Prostate gland (tissue), 2 donors: Measurements from ENCODE around the gene CCSER1. TPM values are rescaled to one million over a fixed set of nuclear protein-coding genes. Genes with fewer than 3 reads are reported as not detected.
"Not testable (repeated sequence)": the region's sequence is repeated elsewhere in the genome, so short reads cannot be mapped to it uniquely, and the experiment has no call there.

ENCODE experiments used
- DNase-seq: peaks from one replicate; pipeline ENCODE4 v3.0.0-alpha.2; 2019; ENCODE audit warnings: low spot score
- H3K27ac ChIP-seq, 2 donors: fragments of 200-600 bp; sonication (generic); 2 replicates each; pipeline ENCODE4 v1.5.1; 2017 to 2019
- H3K27me3 ChIP-seq: fragments of 200-600 bp; sonication (generic); replicated peaks from 2 replicates; pipeline ENCODE4 v1.5.1; 2019; ENCODE audit not compliant: insufficient read depth
- H3K36me3 ChIP-seq, 2 donors: fragments of 200-600 bp; sonication (generic); 1 replicate in 1 of 2; 2 replicates in 1 of 2; pipeline versions ENCODE4 v1.5.1 to v1.8.1; 2017 to 2019
- H3K4me1 ChIP-seq: fragments of 200-600 bp; sonication (generic); replicated peaks from 2 replicates; pipeline ENCODE4 v1.5.1; 2019
- H3K4me3 ChIP-seq, 2 donors: fragments of 200-600 bp; sonication (generic); 2 replicates each; pipeline ENCODE4 v1.5.1; 2017 to 2019
- H3K9me3 ChIP-seq: fragments of 200-600 bp; sonication (generic); 2 replicates; pipeline ENCODE4 v1.5.1; 2017
- POLR2A ChIP-seq: fragments of 450-650 bp; IDR thresholded peaks from one replicate; pipeline ENCODE4 v1.6.1; 2016; ENCODE audit warnings: antibody characterized with exemption, mild to moderate bottlenecking
- POLR2AphosphoS5 ChIP-seq: sonication (generic); formaldehyde crosslinking; IDR thresholded peaks from one replicate; pipeline ENCODE4 v1.6.1; 2017; ENCODE audit warnings: antibody characterized with exemption
- WGBS: methylation state at CpG from one replicate; pipeline ENCODE4 v1.1.5; 2018; 5-methylcytosine and 5-hydroxymethylcytosine counted together
- intact Hi-C: fragments of 100-400 bp; cut with DNase I; formaldehyde crosslinking; loops from one replicate; pipeline ENCODE4 v1.14.2; 2022
- total RNA-seq, 2 donors: library from RNA; depleted of rRNA; stranded (reverse); fragments of >200 nt; gene quantifications; one replicate each; pipeline ENCODE4 v1.1.0, GENCODE V29; 2016
- TF ChIP-seq, protein P1 (sequence below), 4 experiments: fragments of 200-600 bp in 2 of 4; fragments of 450-650 bp in 2 of 4; sonication (generic) in 2 of 4; IDR thresholded peaks; 1 replicate in 3 of 4; 2 replicates in 1 of 4; pipeline ENCODE4 v1.5.1; 2016 to 2019; ENCODE audit warnings: antibody characterized with exemption in 4 of 4, mild to moderate bottlenecking in 2 of 4, moderate library complexity in 2 of 4

The CCSER1 gene
- total RNA-seq, 2 donors from 2014 or later, result 11.9 to 32.2 TPM

DNA sequence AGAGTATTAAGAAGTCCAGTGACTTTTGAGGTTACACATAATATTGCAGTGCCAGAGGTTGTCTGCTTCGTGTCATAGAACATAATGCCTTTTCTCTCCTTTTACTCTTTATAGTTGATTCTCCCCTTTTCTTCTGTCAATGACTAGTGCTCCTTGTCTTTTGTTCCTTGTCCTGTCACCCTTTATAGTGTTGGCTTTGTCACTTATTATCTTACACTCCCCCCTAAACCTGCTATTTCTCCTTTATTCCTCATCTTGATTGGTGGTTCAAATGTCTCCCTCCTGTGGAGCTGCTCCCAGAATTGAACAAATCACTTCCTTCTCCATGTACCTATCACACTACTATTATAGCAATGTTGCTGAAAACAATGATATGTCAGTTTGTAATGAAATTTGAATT lies 1320.0 kb downstream of the CCSER1 start:
- Histone ChIP-seq H3K4me3 (no peak overlapping the region), H3K27ac (no peak overlapping the region), H3K4me1 (no peaks in the 10 kb centered on the region), H3K9me3 (no peaks in the 10 kb centered on the region), H3K36me3 (no peaks in the 10 kb centered on the region), H3K27me3 (no peaks in the 10 kb centered on the region)
- TF ChIP-seq, protein P1, sequence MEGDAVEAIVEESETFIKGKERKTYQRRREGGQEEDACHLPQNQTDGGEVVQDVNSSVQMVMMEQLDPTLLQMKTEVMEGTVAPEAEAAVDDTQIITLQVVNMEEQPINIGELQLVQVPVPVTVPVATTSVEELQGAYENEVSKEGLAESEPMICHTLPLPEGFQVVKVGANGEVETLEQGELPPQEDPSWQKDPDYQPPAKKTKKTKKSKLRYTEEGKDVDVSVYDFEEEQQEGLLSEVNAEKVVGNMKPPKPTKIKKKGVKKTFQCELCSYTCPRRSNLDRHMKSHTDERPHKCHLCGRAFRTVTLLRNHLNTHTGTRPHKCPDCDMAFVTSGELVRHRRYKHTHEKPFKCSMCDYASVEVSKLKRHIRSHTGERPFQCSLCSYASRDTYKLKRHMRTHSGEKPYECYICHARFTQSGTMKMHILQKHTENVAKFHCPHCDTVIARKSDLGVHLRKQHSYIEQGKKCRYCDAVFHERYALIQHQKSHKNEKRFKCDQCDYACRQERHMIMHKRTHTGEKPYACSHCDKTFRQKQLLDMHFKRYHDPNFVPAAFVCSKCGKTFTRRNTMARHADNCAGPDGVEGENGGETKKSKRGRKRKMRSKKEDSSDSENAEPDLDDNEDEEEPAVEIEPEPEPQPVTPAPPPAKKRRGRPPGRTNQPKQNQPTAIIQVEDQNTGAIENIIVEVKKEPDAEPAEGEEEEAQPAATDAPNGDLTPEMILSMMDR (IDR thresholded peaks at IDR 0.05), result no peak
- no peak for TF ChIP-seq POLR2A
- TF ChIP-seq POLR2AphosphoS5, result no peak
- intact Hi-C loops, result no loop called here
- no peak for DNase-seq
- WGBS, result 75% methylated on average over 1 of the region's 1 CpG

DNA sequence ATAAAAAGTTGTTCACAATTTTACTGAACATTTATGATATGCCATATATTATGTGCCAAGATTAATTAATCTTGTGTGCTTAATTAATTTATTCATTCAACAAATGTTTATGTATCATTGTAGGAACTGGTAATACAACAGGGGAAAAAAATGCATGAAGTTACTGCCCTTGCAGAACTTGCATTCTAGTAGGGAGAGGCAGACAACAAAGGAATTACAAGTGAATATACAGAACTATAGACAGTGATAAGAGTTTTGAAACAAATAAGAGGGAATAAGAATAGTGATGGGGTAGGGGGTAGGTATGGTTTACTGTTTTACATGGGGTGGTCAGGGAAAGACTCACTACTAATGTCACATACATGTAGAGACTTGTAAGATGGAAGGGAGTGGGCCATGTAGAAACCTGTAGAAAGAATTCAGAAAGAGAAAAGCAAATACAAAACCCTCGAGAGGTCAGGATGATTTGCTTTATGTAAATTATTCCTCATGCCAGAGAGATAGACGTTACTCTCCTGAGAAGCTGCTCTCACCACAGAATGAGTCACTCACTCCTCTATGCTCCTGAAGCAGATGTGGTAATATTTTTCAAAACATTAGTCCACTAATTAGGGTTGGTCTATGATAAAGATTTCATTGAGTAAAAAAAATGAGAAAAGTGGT lies 1321.6 kb downstream of the CCSER1 start:
- H3K36me3 ChIP-seq, result no peaks in the 10 kb centered on the region
- TF ChIP-seq, protein P1 (IDR thresholded peaks at IDR 0.05), result no peak
- no peak for TF ChIP-seq POLR2A
- no peak for TF ChIP-seq POLR2AphosphoS5
- H3K4me3 ChIP-seq, result no peak overlapping the region
- H3K4me1 ChIP-seq, result no peaks in the 10 kb centered on the region
- H3K27ac ChIP-seq, result no peak overlapping the region
- no peaks in the 10 kb centered on the region for H3K9me3 ChIP-seq
- 29% methylated on average over 2 of the region's 2 CpGs for WGBS
- intact Hi-C loops, result no loop called here
- H3K27me3 ChIP-seq, result no peaks in the 10 kb centered on the region
- no peak for DNase-seq

DNA sequence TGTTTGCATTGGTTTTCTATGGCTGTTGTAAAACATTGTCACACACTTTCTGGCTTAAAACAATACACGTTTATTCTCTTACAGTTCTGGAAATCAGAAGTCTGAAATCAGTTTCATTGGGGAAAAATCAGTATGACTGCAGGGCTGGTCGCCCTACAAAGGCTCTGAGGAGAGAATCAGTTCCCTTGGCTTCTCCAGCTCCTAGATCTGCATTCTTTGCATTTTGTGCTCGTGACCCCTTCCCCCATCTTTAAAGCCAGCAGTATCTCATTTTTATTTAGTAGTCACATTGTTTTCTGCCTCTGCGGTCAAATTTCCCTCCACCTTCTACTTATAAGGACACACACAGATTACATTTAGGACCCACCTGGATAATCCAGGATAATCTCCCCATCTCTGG lies 1326.9 kb downstream of the CCSER1 start:
- H3K36me3 ChIP-seq, result no peaks in the 10 kb centered on the region
- no peaks in the 10 kb centered on the region for H3K27me3 ChIP-seq
- no peak for DNase-seq
- H3K9me3 ChIP-seq, result no peaks in the 10 kb centered on the region
- no peak overlapping the region for H3K27ac ChIP-seq
- no peak overlapping the region for H3K4me3 ChIP-seq
- TF ChIP-seq POLR2AphosphoS5 (no peak), POLR2A (no peak)
- TF ChIP-seq, protein P1 (IDR thresholded peaks at IDR 0.05), result no peak
- no peaks in the 10 kb centered on the region for H3K4me1 ChIP-seq
- intact Hi-C loops, result no loop called here
- WGBS, result 71% methylated on average over 4 of the region's 4 CpGs

GRCh38 chr4:91462566-91462965 lies 1335.4 kb downstream of the CCSER1 start:
- 98% methylated on average over 9 of the region's 9 CpGs for WGBS
- H3K9me3 ChIP-seq, H3K27me3 ChIP-seq, H3K27ac ChIP-seq, H3K4me3 ChIP-seq, H3K4me1 ChIP-seq, H3K36me3 ChIP-seq, intact Hi-C loops, DNase-seq: not testable (repeated sequence)

- Histone ChIP-seq H3K4me1 (no peaks in the 10 kb centered on the region), H3K4me3 (no peak overlapping the region), H3K27me3 (no peaks in the 10 kb centered on the region), H3K27ac (no peak overlapping the region), H3K9me3 (no peaks in the 10 kb centered on the region), H3K36me3 (no peaks in the 10 kb centered on the region)
- intact Hi-C loops, result no loop called here
- no peak for DNase-seq
- WGBS, result 95% methylated on average over 2 of the region's 2 CpGs
- TF ChIP-seq POLR2AphosphoS5 (no peak), POLR2A (no peak)
- TF ChIP-seq, protein P1 (IDR thresholded peaks at IDR 0.05), result no peak
Measured at GRCh38 chr4:91470671-91471070, 1343.5 kb downstream of the CCSER1 start.
